HEK293 (cell line): Measurements from ENCODE around the gene NEDD1.

Source experiments
- CTCF ChIA-PET: fragments of 350-600 bp; formaldehyde crosslinking; extraction: SDS; loops from one replicate; lab custom pipeline; 2021; ENCODE audit warnings: antibody characterized with exemption; lab: Yijun Ruan, JAX
- POLR2A ChIA-PET: fragments of 300-600 bp; formaldehyde crosslinking; extraction: SDS; loops from one replicate; lab custom pipeline; 2020; ENCODE audit warnings: antibody characterized with exemption, inconsistent platforms; lab: Yijun Ruan, JAX
- H3K27ac ChIP-seq: fragments of 200-500 bp; sonication (Bioruptor generic); 2 replicates; pipeline ENCODE4 v1.5.1; 2014; ENCODE audit warnings: low read depth, low read length, control low read depth, inconsistent platforms; ENCODE audit errors: extremely low read depth
- H3K36me3 ChIP-seq, 2 experiments: fragments of 200-500 bp in 1 of 2; sonication (Bioruptor generic) in 1 of 2; 1 replicate in 1 of 2; 2 replicates in 1 of 2; pipeline ENCODE4 v1.5.1; 2014 to 2017; ENCODE audit warnings: inconsistent platforms in 2 of 2, low read length in 2 of 2; ENCODE audit not compliant: control insufficient read depth in 2 of 2, insufficient read depth in 1 of 2
- H3K4me1 ChIP-seq: fragments of 200-500 bp; sonication (Bioruptor generic); 2 replicates; pipeline ENCODE4 v1.5.1; 2014; ENCODE audit warnings: mild to moderate bottlenecking, low read length, inconsistent platforms; ENCODE audit not compliant: control insufficient read depth, insufficient read depth
- H3K4me3 ChIP-seq: 2 replicates; pipeline ENCODE4 v1.5.1; 2011; ENCODE audit warnings: low read depth, mild to moderate bottlenecking, control low read depth, low read length, moderate library complexity
- H3K9me3 ChIP-seq: fragments of 200-500 bp; sonication (Bioruptor generic); 2 replicates; pipeline ENCODE4 v1.5.1; 2014; ENCODE audit warnings: low read depth, low read length, inconsistent platforms; ENCODE audit not compliant: control insufficient read depth, insufficient read depth
- PATZ1 ChIP-seq: fragments of 450-650 bp; formaldehyde crosslinking; IDR thresholded peaks from 2 replicates; pipeline ENCODE4 v1.5.1; 2016; ENCODE audit warnings: missing biosample characterization, missing genetic modification characterization
- SCRT1 ChIP-seq: fragments of 450-650 bp; formaldehyde crosslinking; IDR thresholded peaks from 2 replicates; pipeline ENCODE4 v1.5.1; 2016; ENCODE audit warnings: missing biosample characterization, missing genetic modification characterization, borderline replicate concordance
- ZBTB21 ChIP-seq: fragments of 450-650 bp; formaldehyde crosslinking; IDR thresholded peaks from 2 replicates; pipeline ENCODE4 v1.5.1; 2017; ENCODE audit warnings: missing biosample characterization, missing genetic modification characterization
- ZBTB26 ChIP-seq: fragments of 450-650 bp; formaldehyde crosslinking; optimal IDR thresholded peaks from 2 replicates; pipeline ENCODE3; 2016; ENCODE audit warnings: missing biosample characterization, mild to moderate bottlenecking, missing genetic modification characterization
- ZNF16 ChIP-seq: fragments of 450-650 bp; formaldehyde crosslinking; IDR thresholded peaks from 2 replicates; pipeline ENCODE4 v1.5.1; 2016; ENCODE audit warnings: low read depth, missing biosample characterization, missing genetic modification characterization
- ZNF211 ChIP-seq: fragments of 450-650 bp; formaldehyde crosslinking; IDR thresholded peaks from 2 replicates; pipeline ENCODE4 v1.5.1; 2016; ENCODE audit warnings: low read depth, missing biosample characterization, missing genetic modification characterization
- ZNF23 ChIP-seq: fragments of 450-650 bp; formaldehyde crosslinking; IDR thresholded peaks from 2 replicates; pipeline ENCODE4 v1.5.1; 2016; ENCODE audit warnings: missing biosample characterization, missing genetic modification characterization, borderline replicate concordance
- ZNF274 ChIP-seq, 2 experiments: fragments of 200-500 bp in 1 of 2; fragments of 450-650 bp in 1 of 2; sonication (Bioruptor generic) in 1 of 2; formaldehyde crosslinking in 1 of 2; IDR thresholded peaks; 2 replicates each; pipeline versions ENCODE4 v1.5.1 to v1.6.1; 2014 to 2016; ENCODE audit warnings: borderline replicate concordance in 1 of 2, inconsistent platforms in 1 of 2, low read length in 1 of 2, missing biosample characterization in 1 of 2, missing genetic modification characterization in 1 of 2
- ZNF394 ChIP-seq: fragments of 450-650 bp; formaldehyde crosslinking; IDR thresholded peaks from 2 replicates; pipeline ENCODE4 v1.5.1; 2016; ENCODE audit warnings: missing biosample characterization, missing genetic modification characterization, mild to moderate bottlenecking, moderate library complexity, borderline replicate concordance
- ZNF521 ChIP-seq: fragments of 450-650 bp; formaldehyde crosslinking; IDR thresholded peaks from 2 replicates; pipeline ENCODE4 v1.5.1; 2017; ENCODE audit warnings: missing biosample characterization, mild to moderate bottlenecking, missing genetic modification characterization
- ZNF544 ChIP-seq: fragments of 450-650 bp; formaldehyde crosslinking; IDR thresholded peaks from 2 replicates; pipeline ENCODE4 v1.5.0; 2017; ENCODE audit warnings: missing biosample characterization, missing genetic modification characterization
- ZNF555 ChIP-seq: fragments of 450-650 bp; formaldehyde crosslinking; conservative IDR thresholded peaks from 2 replicates; pipeline ENCODE4 v1.5.1; 2017; ENCODE audit warnings: missing biosample characterization, mild to moderate bottlenecking, missing genetic modification characterization, inconsistent platforms
- ZNF639 ChIP-seq: fragments of 450-650 bp; formaldehyde crosslinking; IDR thresholded peaks from 2 replicates; pipeline ENCODE4 v1.5.1; 2016; ENCODE audit warnings: missing biosample characterization, missing genetic modification characterization
- ZNF843 ChIP-seq: fragments of 450-650 bp; formaldehyde crosslinking; IDR thresholded peaks from 2 replicates; pipeline ENCODE4 v1.5.1; 2016; ENCODE audit warnings: missing biosample characterization, missing genetic modification characterization
- TF ChIP-seq, protein P1 (sequence below): fragments of 450-650 bp; formaldehyde crosslinking; IDR thresholded peaks from 2 replicates; pipeline ENCODE4 v1.5.1; 2016; ENCODE audit warnings: missing biosample characterization, missing genetic modification characterization, borderline replicate concordance
- TF ChIP-seq, protein P2 (sequence below): fragments of 450-650 bp; formaldehyde crosslinking; IDR thresholded peaks from 2 replicates; pipeline ENCODE4 v1.5.1; 2016; ENCODE audit warnings: missing biosample characterization, missing genetic modification characterization
- TF ChIP-seq, protein P3 (sequence below): fragments of 450-650 bp; formaldehyde crosslinking; conservative IDR thresholded peaks from 2 replicates; pipeline ENCODE4 v1.5.1; 2016; ENCODE audit warnings: low read depth, missing biosample characterization, missing genetic modification characterization

The NEDD1 gene

DNA sequence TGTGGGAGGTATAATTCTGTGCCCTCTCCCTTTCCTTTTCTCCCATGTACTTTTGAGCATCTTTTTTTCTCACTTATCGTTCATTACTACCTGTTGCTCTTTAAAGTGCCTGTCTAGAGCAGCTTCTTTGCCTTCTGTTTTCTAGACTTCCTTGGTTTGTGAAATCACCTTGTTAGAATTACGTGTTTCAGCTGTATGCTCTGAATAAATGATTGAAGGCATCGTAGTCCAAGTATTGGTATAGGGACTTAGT lies 1.3 kb downstream of the NEDD1 start (continued):
- TF ChIP-seq SCRT1 (tag by site-specific recombination) (peak; percentile 55; the same call in 1 of the 2 replicates), ZNF639 (tag by site-specific recombination) (no peak)
- TF ChIP-seq, protein P1, sequence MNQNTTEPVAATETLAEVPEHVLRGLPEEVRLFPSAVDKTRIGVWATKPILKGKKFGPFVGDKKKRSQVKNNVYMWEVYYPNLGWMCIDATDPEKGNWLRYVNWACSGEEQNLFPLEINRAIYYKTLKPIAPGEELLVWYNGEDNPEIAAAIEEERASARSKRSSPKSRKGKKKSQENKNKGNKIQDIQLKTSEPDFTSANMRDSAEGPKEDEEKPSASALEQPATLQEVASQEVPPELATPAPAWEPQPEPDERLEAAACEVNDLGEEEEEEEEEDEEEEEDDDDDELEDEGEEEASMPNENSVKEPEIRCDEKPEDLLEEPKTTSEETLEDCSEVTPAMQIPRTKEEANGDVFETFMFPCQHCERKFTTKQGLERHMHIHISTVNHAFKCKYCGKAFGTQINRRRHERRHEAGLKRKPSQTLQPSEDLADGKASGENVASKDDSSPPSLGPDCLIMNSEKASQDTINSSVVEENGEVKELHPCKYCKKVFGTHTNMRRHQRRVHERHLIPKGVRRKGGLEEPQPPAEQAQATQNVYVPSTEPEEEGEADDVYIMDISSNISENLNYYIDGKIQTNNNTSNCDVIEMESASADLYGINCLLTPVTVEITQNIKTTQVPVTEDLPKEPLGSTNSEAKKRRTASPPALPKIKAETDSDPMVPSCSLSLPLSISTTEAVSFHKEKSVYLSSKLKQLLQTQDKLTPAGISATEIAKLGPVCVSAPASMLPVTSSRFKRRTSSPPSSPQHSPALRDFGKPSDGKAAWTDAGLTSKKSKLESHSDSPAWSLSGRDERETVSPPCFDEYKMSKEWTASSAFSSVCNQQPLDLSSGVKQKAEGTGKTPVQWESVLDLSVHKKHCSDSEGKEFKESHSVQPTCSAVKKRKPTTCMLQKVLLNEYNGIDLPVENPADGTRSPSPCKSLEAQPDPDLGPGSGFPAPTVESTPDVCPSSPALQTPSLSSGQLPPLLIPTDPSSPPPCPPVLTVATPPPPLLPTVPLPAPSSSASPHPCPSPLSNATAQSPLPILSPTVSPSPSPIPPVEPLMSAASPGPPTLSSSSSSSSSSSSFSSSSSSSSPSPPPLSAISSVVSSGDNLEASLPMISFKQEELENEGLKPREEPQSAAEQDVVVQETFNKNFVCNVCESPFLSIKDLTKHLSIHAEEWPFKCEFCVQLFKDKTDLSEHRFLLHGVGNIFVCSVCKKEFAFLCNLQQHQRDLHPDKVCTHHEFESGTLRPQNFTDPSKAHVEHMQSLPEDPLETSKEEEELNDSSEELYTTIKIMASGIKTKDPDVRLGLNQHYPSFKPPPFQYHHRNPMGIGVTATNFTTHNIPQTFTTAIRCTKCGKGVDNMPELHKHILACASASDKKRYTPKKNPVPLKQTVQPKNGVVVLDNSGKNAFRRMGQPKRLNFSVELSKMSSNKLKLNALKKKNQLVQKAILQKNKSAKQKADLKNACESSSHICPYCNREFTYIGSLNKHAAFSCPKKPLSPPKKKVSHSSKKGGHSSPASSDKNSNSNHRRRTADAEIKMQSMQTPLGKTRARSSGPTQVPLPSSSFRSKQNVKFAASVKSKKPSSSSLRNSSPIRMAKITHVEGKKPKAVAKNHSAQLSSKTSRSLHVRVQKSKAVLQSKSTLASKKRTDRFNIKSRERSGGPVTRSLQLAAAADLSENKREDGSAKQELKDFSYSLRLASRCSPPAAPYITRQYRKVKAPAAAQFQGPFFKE (tag by site-specific recombination) = no peak
- TF ChIP-seq, all 188 proteins: peak for 3

- CTCF ChIA-PET = interaction anchor here (1.5 kb wide), 1 partner anchor 28 kb away, joined by 3 read pairs; no protein-coding TSS in a partner anchor
- Histone ChIP-seq H3K36me3 (peaks cover 8 to 26% of the 10 kb centered on the region in 2 experiments), H3K4me3 (no peak overlapping the region), H3K4me1 (no peaks in the 10 kb centered on the region), H3K9me3 (no peaks in the 10 kb centered on the region), H3K27ac (no peak overlapping the region)
- POLR2A ChIA-PET = no interaction called here
- no peak for TF ChIP-seq ZNF843 (tag by site-specific recombination)
- no peak for TF ChIP-seq ZNF555 (tag by site-specific recombination)
- TF ChIP-seq, protein P2, sequence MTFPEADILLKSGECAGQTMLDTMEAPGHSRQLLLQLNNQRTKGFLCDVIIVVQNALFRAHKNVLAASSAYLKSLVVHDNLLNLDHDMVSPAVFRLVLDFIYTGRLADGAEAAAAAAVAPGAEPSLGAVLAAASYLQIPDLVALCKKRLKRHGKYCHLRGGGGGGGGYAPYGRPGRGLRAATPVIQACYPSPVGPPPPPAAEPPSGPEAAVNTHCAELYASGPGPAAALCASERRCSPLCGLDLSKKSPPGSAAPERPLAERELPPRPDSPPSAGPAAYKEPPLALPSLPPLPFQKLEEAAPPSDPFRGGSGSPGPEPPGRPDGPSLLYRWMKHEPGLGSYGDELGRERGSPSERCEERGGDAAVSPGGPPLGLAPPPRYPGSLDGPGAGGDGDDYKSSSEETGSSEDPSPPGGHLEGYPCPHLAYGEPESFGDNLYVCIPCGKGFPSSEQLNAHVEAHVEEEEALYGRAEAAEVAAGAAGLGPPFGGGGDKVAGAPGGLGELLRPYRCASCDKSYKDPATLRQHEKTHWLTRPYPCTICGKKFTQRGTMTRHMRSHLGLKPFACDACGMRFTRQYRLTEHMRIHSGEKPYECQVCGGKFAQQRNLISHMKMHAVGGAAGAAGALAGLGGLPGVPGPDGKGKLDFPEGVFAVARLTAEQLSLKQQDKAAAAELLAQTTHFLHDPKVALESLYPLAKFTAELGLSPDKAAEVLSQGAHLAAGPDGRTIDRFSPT = no peak
- TF ChIP-seq, protein P3, sequence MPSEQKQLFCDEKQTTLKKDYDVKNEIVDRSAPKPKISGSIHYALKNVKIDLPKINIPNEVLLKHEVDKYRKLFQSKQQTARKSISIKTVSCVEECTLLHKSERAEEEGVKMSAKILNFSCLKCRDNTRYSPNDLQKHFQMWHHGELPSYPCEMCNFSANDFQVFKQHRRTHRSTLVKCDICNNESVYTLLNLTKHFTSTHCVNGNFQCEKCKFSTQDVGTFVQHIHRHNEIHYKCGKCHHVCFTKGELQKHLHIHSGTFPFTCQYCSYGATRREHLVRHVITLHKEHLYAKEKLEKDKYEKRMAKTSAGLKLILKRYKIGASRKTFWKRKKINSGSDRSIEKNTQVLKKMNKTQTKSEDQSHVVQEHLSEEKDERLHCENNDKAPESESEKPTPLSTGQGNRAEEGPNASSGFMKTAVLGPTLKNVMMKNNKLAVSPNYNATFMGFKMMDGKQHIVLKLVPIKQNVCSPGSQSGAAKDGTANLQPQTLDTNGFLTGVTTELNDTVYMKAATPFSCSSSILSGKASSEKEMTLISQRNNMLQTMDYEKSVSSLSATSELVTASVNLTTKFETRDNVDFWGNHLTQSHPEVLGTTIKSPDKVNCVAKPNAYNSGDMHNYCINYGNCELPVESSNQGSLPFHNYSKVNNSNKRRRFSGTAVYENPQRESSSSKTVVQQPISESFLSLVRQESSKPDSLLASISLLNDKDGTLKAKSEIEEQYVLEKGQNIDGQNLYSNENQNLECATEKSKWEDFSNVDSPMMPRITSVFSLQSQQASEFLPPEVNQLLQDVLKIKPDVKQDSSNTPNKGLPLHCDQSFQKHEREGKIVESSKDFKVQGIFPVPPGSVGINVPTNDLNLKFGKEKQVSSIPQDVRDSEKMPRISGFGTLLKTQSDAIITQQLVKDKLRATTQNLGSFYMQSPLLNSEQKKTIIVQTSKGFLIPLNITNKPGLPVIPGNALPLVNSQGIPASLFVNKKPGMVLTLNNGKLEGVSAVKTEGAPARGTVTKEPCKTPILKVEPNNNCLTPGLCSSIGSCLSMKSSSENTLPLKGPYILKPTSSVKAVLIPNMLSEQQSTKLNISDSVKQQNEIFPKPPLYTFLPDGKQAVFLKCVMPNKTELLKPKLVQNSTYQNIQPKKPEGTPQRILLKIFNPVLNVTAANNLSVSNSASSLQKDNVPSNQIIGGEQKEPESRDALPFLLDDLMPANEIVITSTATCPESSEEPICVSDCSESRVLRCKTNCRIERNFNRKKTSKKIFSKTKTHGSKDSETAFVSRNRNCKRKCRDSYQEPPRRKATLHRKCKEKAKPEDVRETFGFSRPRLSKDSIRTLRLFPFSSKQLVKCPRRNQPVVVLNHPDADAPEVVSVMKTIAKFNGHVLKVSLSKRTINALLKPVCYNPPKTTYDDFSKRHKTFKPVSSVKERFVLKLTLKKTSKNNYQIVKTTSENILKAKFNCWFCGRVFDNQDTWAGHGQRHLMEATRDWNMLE (tag by site-specific recombination) = no peak
- TF ChIP-seq PATZ1 (tag by site-specific recombination) = no peak
- TF ChIP-seq ZNF23 = no peak
- TF ChIP-seq ZNF394 (tag by site-specific recombination) = no peak
- TF ChIP-seq ZNF274 (IDR thresholded peaks at IDR 0.05; ENCODE audit: low read length) = no peak
- TF ChIP-seq ZNF274 (tag by site-specific recombination; IDR thresholded peaks at IDR 0.05; ENCODE audit: borderline replicate concordance) = no peak
- no peak for TF ChIP-seq ZNF16 (tag by site-specific recombination)
- no peak for TF ChIP-seq ZBTB26 (tag by site-specific recombination)
- TF ChIP-seq ZNF521 (tag by site-specific recombination) = no peak
- TF ChIP-seq ZNF544 (tag by site-specific recombination) = no peak
- TF ChIP-seq ZBTB21 (tag by site-specific recombination) = no peak
- no peak for TF ChIP-seq ZNF211 (tag by site-specific recombination)
Observed at GRCh38 chr12:96912261-96912660, 5.2 kb downstream of the NEDD1 start.
